HCT116 (cell line): ENCODE data around the gene PPP1R14C. TPM values are rescaled to one million over a fixed set of nuclear protein-coding genes. Genes with fewer than 3 reads are reported as not detected.

ENCODE experiments used
- ATAC-seq: fragments of 200-7000 bp; cut with Tn5 transposase; 2 replicates; pipeline ENCODE4 v1.9.1; 2020; ENCODE audit warnings: mild to moderate bottlenecking, moderate library complexity
- BruUV-seq: library from RNA; stranded (reverse); fragments of 400-500 nt; replicated peaks from 2 replicates; lab custom pipeline; 2021; lab: Mats Ljungman, UMichigan
- CTCF ChIA-PET: fragments of 300-600 bp; sonication (Branson Sonifier 250); formaldehyde crosslinking; loops from one replicate; lab custom pipeline; 2021; ENCODE audit warnings: antibody characterized with exemption; lab: Charles Lee
- POLR2A ChIA-PET: fragments of 300-600, 350-600 bp; sonication (Branson Sonifier 250); formaldehyde crosslinking; loops from one replicate; lab custom pipeline; 2021; ENCODE audit warnings: antibody characterized with exemption; lab: Charles Lee
- RAD21 ChIA-PET, 2 experiments: fragments of 300-600 bp; sonication (Branson Sonifier 250); formaldehyde crosslinking; loops; one replicate each; lab custom pipeline; 2023; ENCODE audit warnings: low total read pairs in 2 of 2; ENCODE audit not compliant: uncharacterized antibody in 2 of 2, unreplicated experiment in 2 of 2, low non-redundant PET in 1 of 2; lab: Charles Lee
- DNase-seq: peaks from one replicate; pipeline ENCODE4 v3.0.0-alpha.2; 2010; ENCODE audit warnings: low read depth, low spot score
- H2AFZ ChIP-seq: fragments of 200-600 bp; shearing (Covaris generic), sonication (generic); 2 replicates; pipeline ENCODE4 v1.6.1; 2017; ENCODE audit warnings: low read depth, mixed run types, mixed read lengths, antibody characterized with exemption, low read length; ENCODE audit not compliant: poor library complexity, severe bottlenecking
- H3K27ac ChIP-seq: 2 replicates; pipeline ENCODE4 v1.5.1; 2012; ENCODE audit warnings: low read depth, low read length
- H3K27me3 ChIP-seq: fragments of 200-600 bp; sonication (generic); 2 replicates; pipeline ENCODE4 v1.6.1; 2016; ENCODE audit warnings: mixed run types, low read length, mixed read lengths; ENCODE audit not compliant: insufficient read depth
- H3K36me3 ChIP-seq, 2 experiments: fragments of 200-500 bp in 1 of 2; fragments of 200-600 bp in 1 of 2; sonication (Bioruptor generic) in 1 of 2; sonication (generic) in 1 of 2; 2 replicates each; pipeline versions ENCODE4 v1.5.1 to v1.6.1; 2014 to 2016; ENCODE audit warnings: low read length in 2 of 2, inconsistent platforms in 1 of 2, mixed read lengths in 1 of 2, mixed run types in 1 of 2; ENCODE audit not compliant: insufficient read depth in 2 of 2, control insufficient read depth in 1 of 2
- H3K4me1 ChIP-seq, 2 experiments: fragments of 200-600 bp in 1 of 2; sonication (generic) in 1 of 2; 2 replicates each; pipeline versions ENCODE4 v1.5.1 to v1.6.1; 2012 to 2017; ENCODE audit warnings: low read length in 2 of 2, inconsistent platforms in 1 of 2, mild to moderate bottlenecking in 1 of 2, mixed read lengths in 1 of 2, mixed run types in 1 of 2, moderate library complexity in 1 of 2; ENCODE audit not compliant: insufficient read depth in 2 of 2, control insufficient read depth in 1 of 2
- H3K4me2 ChIP-seq: fragments of 200-600 bp; sonication (generic); 2 replicates; pipeline ENCODE4 v1.6.1; 2017; ENCODE audit warnings: mixed run types, low read length, mixed read lengths
- H3K4me3 ChIP-seq, 2 experiments: fragments of 200-600 bp in 1 of 2; sonication (generic) in 1 of 2; replicated peaks in 1 of 2; 2 replicates each; pipeline ENCODE4 v1.5.1; 2011 to 2016; ENCODE audit warnings: low read length in 2 of 2, control low read depth in 1 of 2, low read depth in 1 of 2, mild to moderate bottlenecking in 1 of 2, mixed read lengths in 1 of 2, mixed run types in 1 of 2
- H3K79me2 ChIP-seq: fragments of 200-600 bp; sonication (generic); 2 replicates; pipeline ENCODE4 v1.6.1; 2017; ENCODE audit warnings: mild to moderate bottlenecking, mixed run types, low read length, moderate library complexity, mixed read lengths; ENCODE audit not compliant: insufficient read depth
- H3K9ac ChIP-seq: fragments of 200-600 bp; sonication (generic); 2 replicates; pipeline ENCODE4 v1.6.1; 2016; ENCODE audit warnings: low read length, mixed read lengths
- H3K9me2 ChIP-seq: fragments of 200-600 bp; sonication (generic), shearing (Covaris generic); 2 replicates; pipeline ENCODE4 v1.6.1; 2017; ENCODE audit warnings: mixed run types, mild to moderate bottlenecking, moderate library complexity; ENCODE audit not compliant: insufficient read depth
- H3K9me3 ChIP-seq, 2 experiments: fragments of 200-500 bp in 1 of 2; fragments of 200-600 bp in 1 of 2; sonication (Bioruptor generic) in 1 of 2; sonication (generic) in 1 of 2; 2 replicates each; pipeline ENCODE4 v1.6.1; 2014 to 2017; ENCODE audit warnings: low read length in 2 of 2, mixed read lengths in 2 of 2, inconsistent platforms in 1 of 2, low read depth in 1 of 2, mild to moderate bottlenecking in 1 of 2, mixed run types in 1 of 2, moderate library complexity in 1 of 2; ENCODE audit not compliant: control insufficient read depth in 1 of 2, insufficient read depth in 1 of 2
- H4K20me1 ChIP-seq: fragments of 200-600 bp; sonication (generic), shearing (Covaris generic); 2 replicates; pipeline ENCODE4 v1.6.1; 2017; ENCODE audit warnings: mixed run types, mild to moderate bottlenecking, moderate library complexity; ENCODE audit not compliant: insufficient read depth
- CTCF ChIP-seq, 3 experiments: fragments of 200-600 bp in 1 of 3; sonication (generic) in 1 of 3; IDR thresholded peaks in 2 of 3; conservative IDR thresholded peaks in 1 of 3; 2 replicates each; pipeline ENCODE4 v1.5.1; 2012 to 2017; ENCODE audit warnings: low read depth in 2 of 3, low read length in 2 of 3, antibody characterized with exemption in 1 of 3, borderline replicate concordance in 1 of 3, control low read depth in 1 of 3, mild to moderate bottlenecking in 1 of 3, mixed read lengths in 1 of 3, mixed run types in 1 of 3, moderate library complexity in 1 of 3; ENCODE audit not compliant: insufficient read depth in 1 of 3
- EGR1 ChIP-seq: IDR thresholded peaks from 2 replicates; pipeline ENCODE4 v1.6.1; 2012; ENCODE audit warnings: low read depth
- JUND ChIP-seq: IDR thresholded peaks from 2 replicates; pipeline ENCODE4 v1.6.1; 2012
- POLR2AphosphoS5 ChIP-seq: IDR thresholded peaks from 2 replicates; pipeline ENCODE4 v1.6.1; 2011; ENCODE audit warnings: mild to moderate bottlenecking, low read depth, low read length, moderate library complexity
- SIN3A ChIP-seq: IDR thresholded peaks from 2 replicates; pipeline ENCODE4 v1.6.1; 2012; ENCODE audit warnings: low read depth
- SP1 ChIP-seq: IDR thresholded peaks from 2 replicates; pipeline ENCODE4 v1.6.1; 2012; ENCODE audit warnings: low read depth
- TCF7L2 ChIP-seq: IDR thresholded peaks from 2 replicates; pipeline ENCODE4 v1.7.0; 2011; ENCODE audit warnings: borderline replicate concordance, inconsistent platforms; ENCODE audit not compliant: insufficient read depth, insufficient read length; ENCODE audit errors: extremely low read depth
- YY1 ChIP-seq: IDR thresholded peaks from 2 replicates; pipeline ENCODE4 v1.6.1; 2011; ENCODE audit warnings: low read length, low read depth, moderate library complexity, mild to moderate bottlenecking; ENCODE audit not compliant: insufficient replicate concordance; ENCODE audit errors: extremely low read depth
- ZBTB33 ChIP-seq: IDR thresholded peaks from 2 replicates; pipeline ENCODE4 v1.6.1; 2011; ENCODE audit warnings: mild to moderate bottlenecking, low read length, moderate library complexity; ENCODE audit not compliant: insufficient replicate concordance; ENCODE audit errors: extremely low read depth
- intact Hi-C: fragments of 100-400 bp; cut with micrococcal nuclease; formaldehyde crosslinking; loops from 2 replicates; pipeline ENCODE4 v1.10.0; 2022
- total RNA-seq: library from RNA; stranded (reverse); gene quantifications from one replicate; pipeline ENCODE4 v1.2.1, GENCODE V29; 2021; ENCODE audit not compliant: unreplicated experiment

The PPP1R14C gene
- total RNA-seq, 1 experiment from 2014 or later = 7.8 TPM

- peaks cover 0 to 4% of the 10 kb centered on the region in 2 experiments; a peak in 1 of 4 replicates for H3K4me1 ChIP-seq
- no peaks in the 10 kb centered on the region for H3K36me3 ChIP-seq
- no peak overlapping the region for H2AFZ ChIP-seq
- H3K9me2 ChIP-seq = no peaks in the 10 kb centered on the region
- TF ChIP-seq CTCF (IDR thresholded peaks at IDR 0.05 in 2 of 3, conservative IDR thresholded peaks at IDR 0.05 in 1 of 3; ENCODE audit: borderline replicate concordance in 1 of 3, insufficient read depth in 1 of 3, low read depth in 2 of 3, low read length in 2 of 3) (no peak), TCF7L2 (no peak), EGR1 (no peak), POLR2AphosphoS5 (no peak), YY1 (no peak), JUND (no peak), ZBTB33 (no peak), SP1 (no peak), SIN3A (no peak)
- no peaks in the 10 kb centered on the region for H3K9me3 ChIP-seq
- H3K27ac ChIP-seq = no peak overlapping the region
- no TSS peak for BruUV-seq
- no peak for DNase-seq
- POLR2A ChIA-PET = no interaction called here
- no peak overlapping the region for H3K4me2 ChIP-seq
- CTCF ChIA-PET = no interaction called here
- no peak for ATAC-seq
- RAD21 ChIA-PET = no interaction called here
- no peaks in the 10 kb centered on the region for H4K20me1 ChIP-seq
- no peak overlapping the region for H3K9ac ChIP-seq
- H3K4me3 ChIP-seq = no peak overlapping the region
- no peaks in the 10 kb centered on the region for H3K27me3 ChIP-seq
- H3K79me2 ChIP-seq = no peaks in the 10 kb centered on the region
- intact Hi-C loops = no loop called here
Observed at GRCh38 chr6:150184850-150185731, 42.2 kb downstream of the PPP1R14C start.
